Ishikawa (cell line): Measurements from ENCODE around the gene INO80C.

ENCODE experiments used
- CEBPB ChIP-seq: IDR thresholded peaks from 2 replicates; pipeline ENCODE4 v1.6.1; 2012
- CREB1 ChIP-seq: IDR thresholded peaks from 2 replicates; pipeline ENCODE4 v1.6.1; 2012; ENCODE audit warnings: low read depth
- EGR1 ChIP-seq: IDR thresholded peaks from 2 replicates; pipeline ENCODE4 v1.6.1; 2012
- EP300 ChIP-seq: IDR thresholded peaks from 2 replicates; pipeline ENCODE4 v1.6.1; 2012; ENCODE audit warnings: borderline replicate concordance
- FOXM1 ChIP-seq: IDR thresholded peaks from 2 replicates; pipeline ENCODE4 v1.6.1; 2012; ENCODE audit warnings: low read depth, borderline replicate concordance
- MAX ChIP-seq: IDR thresholded peaks from 2 replicates; pipeline ENCODE4 v1.6.1; 2012
- NFIC ChIP-seq: IDR thresholded peaks from 2 replicates; pipeline ENCODE4 v1.6.1; 2012
- RAD21 ChIP-seq: IDR thresholded peaks from 2 replicates; pipeline ENCODE4 v1.6.1; 2012; ENCODE audit warnings: low read depth
- REST ChIP-seq: IDR thresholded peaks from 2 replicates; pipeline ENCODE4 v1.6.1; 2012; ENCODE audit warnings: low read depth, mild to moderate bottlenecking
- TAF1 ChIP-seq: IDR thresholded peaks from 2 replicates; pipeline ENCODE4 v1.6.1; 2012; ENCODE audit warnings: low read depth, mild to moderate bottlenecking
- TCF12 ChIP-seq: IDR thresholded peaks from 2 replicates; pipeline ENCODE4 v1.6.1; 2012; ENCODE audit warnings: low read depth
- TEAD4 ChIP-seq: IDR thresholded peaks from 2 replicates; pipeline ENCODE4 v1.6.1; 2012
- YY1 ChIP-seq: IDR thresholded peaks from 2 replicates; pipeline ENCODE4 v1.6.1; 2012; ENCODE audit warnings: low read depth
- ZBTB7A ChIP-seq: IDR thresholded peaks from 2 replicates; pipeline ENCODE4 v1.6.1; 2012; ENCODE audit warnings: low read depth
- TF ChIP-seq, protein P1 (sequence below): IDR thresholded peaks from 2 replicates; pipeline ENCODE4 v1.6.1; 2012

Gene INO80C

DNA sequence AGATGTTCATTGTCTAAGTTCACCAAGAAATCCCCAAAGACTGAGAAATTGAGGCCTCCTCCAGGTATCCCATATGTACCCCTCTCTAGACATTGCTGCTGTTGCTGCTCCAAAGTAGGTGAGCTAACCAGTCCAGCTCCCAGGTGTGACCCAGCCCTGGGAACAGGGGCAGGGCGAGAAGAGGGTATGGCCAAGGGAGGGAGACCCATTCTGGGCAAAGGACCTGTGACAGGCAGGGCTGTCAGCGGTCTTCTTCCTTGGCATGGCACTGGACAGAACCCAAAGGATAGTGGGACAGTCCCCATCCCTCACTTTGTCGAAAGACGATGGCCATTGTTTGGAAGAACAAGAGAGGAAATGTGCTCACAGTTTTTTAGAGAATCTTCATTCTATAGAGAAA is 7.2 kb upstream of the INO80C start:
- no peak for TF ChIP-seq TAF1
- no peak for TF ChIP-seq ZBTB7A
- no peak for TF ChIP-seq CEBPB
- TF ChIP-seq, protein P1, sequence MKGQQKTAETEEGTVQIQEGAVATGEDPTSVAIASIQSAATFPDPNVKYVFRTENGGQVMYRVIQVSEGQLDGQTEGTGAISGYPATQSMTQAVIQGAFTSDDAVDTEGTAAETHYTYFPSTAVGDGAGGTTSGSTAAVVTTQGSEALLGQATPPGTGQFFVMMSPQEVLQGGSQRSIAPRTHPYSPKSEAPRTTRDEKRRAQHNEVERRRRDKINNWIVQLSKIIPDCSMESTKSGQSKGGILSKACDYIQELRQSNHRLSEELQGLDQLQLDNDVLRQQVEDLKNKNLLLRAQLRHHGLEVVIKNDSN = no peak
- no peak for TF ChIP-seq MAX
- no peak for TF ChIP-seq YY1
- no peak for TF ChIP-seq TEAD4
- no peak for TF ChIP-seq EGR1
- TF ChIP-seq FOXM1 = no peak
- no peak for TF ChIP-seq NFIC
- TF ChIP-seq CREB1 = no peak
- TF ChIP-seq REST = no peak
- no peak for TF ChIP-seq RAD21
- no peak for TF ChIP-seq EP300
- no peak for TF ChIP-seq TCF12

- TF ChIP-seq MAX (no peak), ZBTB7A (no peak), REST (no peak), CEBPB (no peak), FOXM1 (no peak), TEAD4 (no peak), CREB1 (no peak), TAF1 (no peak), YY1 (no peak), NFIC (no peak), EGR1 (no peak), TCF12 (no peak), EP300 (no peak), RAD21 (no peak)
- TF ChIP-seq, protein P1 = no peak
Observed at GRCh38 chr18:35502052-35502451, 4.3 kb upstream of the INO80C start.

DNA sequence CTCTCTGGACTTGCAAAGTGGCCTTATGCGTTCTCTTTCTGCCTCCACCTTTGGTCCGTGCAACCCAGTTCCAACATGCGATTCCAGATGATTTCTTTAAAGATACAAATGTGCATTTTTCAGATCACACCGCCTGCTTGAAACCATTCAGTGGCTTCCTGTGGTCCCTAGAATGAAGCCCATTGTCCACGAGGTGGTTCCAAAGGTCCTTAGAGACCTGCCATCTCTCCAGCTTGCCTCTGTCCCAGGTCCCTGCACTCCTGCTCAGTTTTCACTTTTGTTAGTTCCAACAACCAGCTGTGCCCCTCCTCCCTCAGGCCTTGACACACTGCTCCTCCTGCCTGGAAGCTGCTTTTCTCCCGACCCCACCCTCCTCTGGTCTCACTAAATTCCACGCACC is 3.6 kb upstream of the INO80C start:
- TF ChIP-seq, protein P1 = no peak
- no peak for TF ChIP-seq NFIC
- no peak for TF ChIP-seq ZBTB7A
- no peak for TF ChIP-seq CEBPB
- no peak for TF ChIP-seq EP300
- no peak for TF ChIP-seq TAF1
- TF ChIP-seq MAX = no peak
- no peak for TF ChIP-seq YY1

DNA sequence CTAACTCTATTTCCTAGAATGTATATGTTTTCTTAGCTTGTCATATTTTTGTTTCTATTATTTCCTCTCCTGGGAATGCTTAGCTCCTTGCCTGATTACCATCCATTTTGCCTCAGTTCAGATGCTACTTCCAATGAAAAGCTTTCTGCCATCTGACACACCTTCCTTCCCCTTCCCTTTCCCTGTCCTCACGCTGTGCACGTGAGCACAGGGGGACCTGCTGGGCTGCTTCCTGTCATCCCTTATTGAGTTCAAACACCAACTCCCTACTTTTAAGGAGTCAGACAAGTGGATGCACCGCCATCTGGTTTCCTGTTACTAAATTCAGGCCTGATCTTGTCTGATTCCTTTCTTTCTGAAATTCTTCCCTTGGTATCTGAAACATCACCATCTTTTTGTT is 2.4 kb upstream of the INO80C start:
- TF ChIP-seq EGR1 (no peak), YY1 (no peak), EP300 (no peak), NFIC (no peak), CREB1 (no peak)

GRCh38 chr18:35497027-35497369 is 762 bp downstream of the INO80C start:
- TF ChIP-seq MAX = no peak
- TF ChIP-seq CEBPB = no peak
